Loucy (cell line): ENCODE data around the gene ETFBKMT.

Experiments
- CTCF ChIP-seq: fragments of 200-600 bp; sonication (generic); conservative IDR thresholded peaks from 2 replicates; pipeline ENCODE4 v1.5.1; 2014; ENCODE audit warnings: mild to moderate bottlenecking, antibody characterized with exemption, low read length
- EZH2phosphoT487 ChIP-seq: fragments of 200-600 bp; IDR thresholded peaks from 2 replicates; pipeline ENCODE4 v1.6.1; 2018; ENCODE audit warnings: antibody characterized with exemption, mild to moderate bottlenecking, moderate library complexity, borderline replicate concordance

GRCh38 chr12:31647086-31647491 is 12.4 kb upstream of the ETFBKMT start:
- TF ChIP-seq CTCF (no peak), EZH2phosphoT487 (no peak)
